HT-29 (cell line): ENCODE results near the gene SLC2A4. TPM values are rescaled to one million over a fixed set of nuclear protein-coding genes. Genes with fewer than 3 reads are reported as not detected.

ENCODE experiments used
- DNase-seq: peaks from one replicate; pipeline ENCODE4 v3.0.0-alpha.2; 2015; ENCODE audit warnings: low spot score
- total RNA-seq: library from RNA; depleted of rRNA; stranded (reverse); fragments of >200 nt; shearing (Covaris generic); gene quantifications from 2 replicates; pipeline ENCODE4 v1.2.3, GENCODE V29; 2014

Gene SLC2A4
- total RNA-seq, 1 experiment from 2014 or later, result 0.38 TPM

- no peak for DNase-seq
These were observed 34.7 kb upstream of the SLC2A4 start for GRCh38 chr17:7246779-7247178.

DNA sequence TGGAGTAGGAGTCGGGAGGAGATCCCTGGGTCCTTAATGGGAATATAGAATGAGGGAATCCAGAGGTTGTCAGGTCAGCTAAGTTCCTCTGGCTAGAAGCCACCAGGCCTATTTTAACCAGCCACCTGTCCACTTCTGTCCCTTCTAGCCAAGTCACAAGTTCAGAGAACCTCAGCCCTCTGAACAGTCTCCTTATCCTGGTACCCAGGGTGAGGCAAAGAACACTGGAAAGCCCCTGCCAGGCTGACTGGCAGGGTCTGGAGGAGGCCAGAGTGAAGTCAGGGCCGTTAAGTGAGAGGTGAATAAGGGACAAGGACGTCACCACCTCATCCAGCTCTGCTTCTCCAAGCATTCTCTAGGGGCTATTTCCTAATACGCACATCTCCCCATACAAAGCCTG, 32.7 kb upstream of the SLC2A4 start:
- no peak for DNase-seq

DNA sequence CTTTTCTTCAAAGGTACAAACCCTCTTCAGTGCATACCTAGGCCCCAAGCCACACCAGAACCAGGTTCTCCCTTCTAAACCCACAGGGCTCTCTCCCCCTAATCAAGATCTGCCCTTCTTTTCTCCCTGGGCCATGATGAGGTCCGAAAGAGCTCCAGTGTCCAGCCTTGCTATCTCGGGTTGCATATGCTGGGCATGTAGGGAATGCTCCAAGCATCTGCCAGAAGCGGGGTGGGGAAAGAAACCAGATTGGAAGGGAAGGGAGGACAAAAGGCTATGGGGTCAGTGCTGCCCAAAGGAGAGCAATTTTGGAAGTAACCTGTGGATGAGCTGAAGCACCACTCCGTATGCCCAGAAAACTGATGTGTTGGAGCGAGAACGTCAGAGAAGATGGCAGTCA, 32.3 kb upstream of the SLC2A4 start:
- no peak for DNase-seq

DNA sequence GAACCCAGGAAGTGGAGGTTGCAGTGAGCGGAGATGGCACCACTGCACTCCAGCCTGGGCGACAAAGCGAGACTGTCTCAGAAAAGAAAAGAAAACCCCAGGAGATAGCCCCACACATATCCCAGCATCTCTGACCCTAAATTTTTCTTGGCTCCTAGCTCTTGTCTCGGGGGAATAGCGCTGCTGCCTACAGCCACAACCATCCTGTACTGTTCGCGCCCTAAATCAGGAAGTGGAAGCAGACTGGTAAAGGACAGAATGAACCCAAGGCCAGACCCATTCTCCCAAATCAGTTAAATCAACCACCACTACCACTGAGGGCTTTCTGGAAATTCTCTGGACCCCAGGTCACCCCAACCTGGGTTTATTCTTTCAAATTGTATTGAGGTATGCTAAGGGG, 31.7 kb upstream of the SLC2A4 start:
- DNase-seq, result no peak

- DNase-seq, result no peak
These were observed 30.6 kb upstream of the SLC2A4 start for GRCh38 chr17:7250695-7251627.

- peak; percentile 96 for DNase-seq
These were observed 29.8 kb upstream of the SLC2A4 start, which contains the start of gene CTDNEP1 for GRCh38 chr17:7251661-7252175. Gene CTDNEP1, minus strand, starts transcription at chr17:7251734. Its CDS starts 438 bp downstream, at chr17:7251296.

- DNase-seq, result peak; percentile 84
These were observed 29.1 kb upstream of the SLC2A4 start, which contains the start of gene ELP5 for GRCh38 chr17:7252176-7253043. Gene ELP5, plus strand, starts transcription at chr17:7252215. Its CDS starts 336 bp downstream, at chr17:7252551.

DNA sequence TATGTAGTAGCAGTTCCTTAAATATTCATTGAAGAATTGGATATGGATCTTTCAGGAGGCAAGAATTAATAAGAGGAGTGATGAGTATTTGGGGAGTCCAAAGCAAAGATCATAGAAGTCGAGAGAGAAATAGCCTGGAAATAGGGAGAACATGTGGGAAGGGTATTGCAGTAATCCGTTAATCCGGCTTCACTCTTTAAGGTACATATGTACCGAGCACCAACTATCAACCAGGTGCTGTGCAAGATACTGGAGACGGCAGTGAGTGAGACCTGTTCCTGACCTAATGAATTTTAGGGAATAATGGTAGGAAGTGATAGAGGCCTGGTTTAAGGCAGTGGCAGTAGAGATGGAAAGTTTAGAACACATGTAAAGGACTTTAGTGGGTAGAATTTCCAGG, 28.4 kb upstream of the SLC2A4 start:
- DNase-seq, result peak; percentile 21

GRCh38 chr17:7254511-7254910, 27.0 kb upstream of the SLC2A4 start:
- DNase-seq, result no peak

DNA sequence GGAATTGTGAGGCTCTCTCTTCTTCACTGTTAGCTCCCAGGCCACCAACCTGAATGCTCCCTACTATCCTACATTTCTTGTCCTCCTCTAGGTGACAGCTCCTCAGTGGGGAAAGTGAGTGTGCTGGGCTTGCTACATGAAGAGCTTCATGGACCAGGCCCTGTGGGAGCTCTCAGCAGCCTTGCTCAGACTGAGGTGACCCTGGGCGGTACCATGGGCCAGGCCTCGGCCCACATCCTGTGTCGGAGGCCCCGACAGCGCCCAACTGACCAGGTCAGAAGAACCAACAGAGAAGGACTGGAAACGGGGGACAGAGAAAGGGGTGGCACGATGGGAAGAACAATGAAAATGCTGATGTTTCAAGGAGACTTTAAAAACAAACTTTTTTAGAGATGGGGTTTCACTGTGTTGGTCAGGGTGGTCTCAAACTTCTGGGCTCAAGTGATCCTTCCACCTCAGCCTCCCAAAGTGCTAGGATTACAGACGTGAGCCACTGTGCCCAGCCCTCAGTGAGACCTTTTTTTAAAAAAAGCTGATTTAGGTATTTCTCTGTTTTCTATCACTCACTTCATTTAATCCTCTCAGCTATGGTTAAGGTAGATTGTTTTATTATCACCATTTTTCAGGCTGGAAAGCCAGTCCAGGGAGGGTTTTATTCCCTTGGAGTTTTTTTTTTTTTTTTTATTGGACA, 24.6 kb upstream of the SLC2A4 start:
- no peak for DNase-seq

DNA sequence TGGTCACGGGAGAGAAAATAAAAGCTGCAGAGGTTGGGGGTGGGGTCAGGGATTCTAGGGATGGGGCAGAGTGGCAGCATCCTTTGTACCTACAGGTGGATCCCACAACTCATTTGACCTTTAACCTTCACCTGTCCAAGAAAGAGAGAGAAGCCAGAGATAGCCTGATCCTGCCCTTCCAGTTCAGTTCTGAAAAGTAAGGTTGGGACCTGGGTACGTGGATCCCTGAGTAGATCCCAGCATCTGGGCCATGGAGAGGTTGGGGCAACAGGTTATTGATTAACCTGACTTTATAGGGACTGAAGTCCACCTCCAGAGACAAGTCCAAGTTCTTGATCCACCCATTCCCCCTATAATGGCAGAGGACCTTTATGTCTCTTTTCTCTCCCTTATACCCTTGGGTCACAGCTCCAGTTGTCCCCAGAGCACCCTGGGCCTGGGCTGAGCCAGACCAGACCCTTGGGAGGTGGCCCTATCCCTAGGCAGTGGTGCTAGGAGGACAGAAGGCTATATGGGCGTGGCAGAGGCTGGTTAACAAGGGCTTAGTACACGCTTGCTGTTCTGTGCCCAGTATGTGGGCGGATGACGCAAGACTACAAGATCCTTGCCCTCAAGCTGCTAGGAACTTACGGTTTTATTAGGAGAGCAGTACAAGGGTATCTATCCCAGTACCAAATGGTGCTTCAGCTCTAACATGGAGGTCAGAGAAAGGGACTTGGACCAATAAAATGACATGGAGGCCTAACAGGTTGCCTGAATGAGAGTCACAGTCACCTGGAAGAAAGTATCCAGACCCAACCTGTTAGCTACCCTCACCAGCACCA, 22.6 kb upstream of the SLC2A4 start:
- peak; percentile 74 for DNase-seq

GRCh38 chr17:7259555-7259889, 22.0 kb upstream of the SLC2A4 start:
- DNase-seq, result no peak

GRCh38 chr17:7260151-7260550, 21.4 kb upstream of the SLC2A4 start:
- no peak for DNase-seq

- DNase-seq, result peak; percentile 73
These were observed 20.7 kb upstream of the SLC2A4 start for GRCh38 chr17:7260651-7261378.

- no peak for DNase-seq
These were observed 19.9 kb upstream of the SLC2A4 start for GRCh38 chr17:7261379-7262191.

GRCh38 chr17:7262192-7262934, 19.2 kb upstream of the SLC2A4 start, which contains the start of gene CLDN7:
Gene CLDN7, minus strand, starts transcription at chr17:7262478. Its CDS starts 435 bp downstream, at chr17:7262043.
- DNase-seq, result peak; percentile 92

DNA sequence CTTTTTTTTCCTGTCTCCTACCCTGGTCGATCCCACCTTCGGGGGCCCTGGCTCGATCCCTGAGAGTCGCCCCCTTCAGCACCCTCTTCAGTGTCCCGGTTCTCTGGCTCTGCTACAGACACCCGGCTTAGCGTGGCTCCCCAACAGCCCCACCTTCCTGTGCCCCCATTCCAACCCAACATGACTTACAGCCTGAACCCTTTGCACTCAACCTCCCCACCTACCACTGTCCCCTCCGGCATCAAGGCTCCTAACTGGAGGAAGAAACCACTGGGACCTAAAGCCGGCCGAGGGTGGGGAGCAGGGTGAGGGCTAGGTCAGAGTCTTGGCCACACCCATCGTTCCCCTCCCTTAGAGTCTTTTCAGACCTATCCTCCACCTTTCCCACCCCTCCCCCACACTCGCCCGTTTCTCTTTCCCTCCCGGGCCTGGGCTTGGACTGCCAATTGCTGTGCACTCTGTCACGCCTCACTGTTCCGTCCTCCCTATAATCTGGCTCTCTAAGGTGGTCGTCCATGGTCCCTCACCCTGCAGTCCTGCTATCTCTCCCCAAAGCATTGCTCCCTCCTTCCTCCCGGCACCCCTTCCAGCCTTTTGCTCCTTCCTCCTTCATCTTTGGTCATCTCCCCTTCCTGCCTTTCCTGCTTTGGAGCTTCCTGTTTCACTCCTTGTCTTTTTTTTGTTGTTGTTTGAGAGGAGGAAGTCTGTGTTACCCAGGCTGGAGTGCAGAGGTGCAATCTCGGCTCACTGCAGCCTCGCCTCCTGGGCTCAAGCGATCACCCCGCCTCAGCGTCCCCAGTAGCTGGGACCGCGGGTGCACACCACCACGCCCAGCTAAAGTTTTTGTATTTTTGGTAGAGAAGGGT, 18.4 kb upstream of the SLC2A4 start:
- DNase-seq, result peak; percentile 85
